K562 (cell line): Measurements from ENCODE around the gene NRIP2. TPM values are rescaled to one million over a fixed set of nuclear protein-coding genes. Genes with fewer than 3 reads are reported as not detected.
A peak's percentile ranks its signal among the peaks of the same experiment; 100 is the strongest.

Source experiments
- BCOR ChIP-seq: fragments of 450-650 bp; IDR thresholded peaks from 2 replicates; pipeline ENCODE4 v1.6.1; 2016
- CBFA2T2 ChIP-seq: fragments of 450-650 bp; conservative IDR thresholded peaks from 2 replicates; pipeline ENCODE4 v1.6.1; 2017; ENCODE audit warnings: mild to moderate bottlenecking
- CBX1 ChIP-seq: sonication (generic); IDR thresholded peaks from 2 replicates; pipeline ENCODE4 v1.6.1; 2016; ENCODE audit warnings: antibody characterized with exemption, low read depth, mild to moderate bottlenecking
- DACH1 ChIP-seq: fragments of 450-650 bp; IDR thresholded peaks from 2 replicates; pipeline ENCODE4 v1.6.1; 2018; ENCODE audit not compliant: partially characterized antibody
- EP400 ChIP-seq: fragments of 450-650 bp; IDR thresholded peaks from 2 replicates; pipeline ENCODE4 v1.6.1; 2017; ENCODE audit warnings: antibody characterized with exemption, mild to moderate bottlenecking, moderate library complexity
- FOSL1 ChIP-seq: fragments of 200-800 bp; sonication (Bioruptor generic); conservative IDR thresholded peaks from 2 replicates; pipeline ENCODE4 v1.6.1; 2016; ENCODE audit warnings: missing genetic modification characterization, missing compliant biosample characterization
- MAFF ChIP-seq: IDR thresholded peaks from 2 replicates; pipeline ENCODE4 v1.6.1; 2012; ENCODE audit warnings: low read length, improper control_type of control experiment
- MTA1 ChIP-seq: fragments of 450-650 bp; IDR thresholded peaks from 2 replicates; pipeline ENCODE4 v1.6.1; 2017; ENCODE audit warnings: borderline replicate concordance
- MYC ChIP-seq, 2 experiments: fragments of 250-450 bp in 1 of 2; sonication (Bioruptor Pico) in 1 of 2; IDR thresholded peaks; 2 replicates each; pipeline versions ENCODE4 v1.5.1 to v1.6.1; 2012 to 2021; ENCODE audit warnings: low read depth in 2 of 2, borderline replicate concordance in 1 of 2, improper control_type of control experiment in 1 of 2, low read length in 1 of 2, mild to moderate bottlenecking in 1 of 2, moderate library complexity in 1 of 2
- PTTG1 ChIP-seq: fragments of 450-650 bp; IDR thresholded peaks from 2 replicates; pipeline ENCODE4 v1.6.1; 2016; ENCODE audit warnings: low read depth, mild to moderate bottlenecking, missing genetic modification characterization, missing compliant biosample characterization
- RUNX1 ChIP-seq: sonication (generic); IDR thresholded peaks from 2 replicates; pipeline ENCODE4 v1.6.1; 2016; ENCODE audit warnings: antibody characterized with exemption, low read depth
- SUPT5H ChIP-seq: fragments of 450-650 bp; IDR thresholded peaks from 2 replicates; pipeline ENCODE4 v1.6.1; 2016
- TBP ChIP-seq: optimal IDR thresholded peaks from 2 replicates; pipeline ENCODE3; 2011; ENCODE audit warnings: low read depth, low read length, improper control_type of control experiment
- TCF7L2 ChIP-seq: fragments of 150-350 bp; IDR thresholded peaks from 2 replicates; pipeline ENCODE4 v1.6.1; 2016; ENCODE audit warnings: low read depth, mild to moderate bottlenecking, low read length, moderate library complexity
- TEAD4 ChIP-seq, 2 experiments: sonication (generic) in 1 of 2; formaldehyde crosslinking in 1 of 2; IDR thresholded peaks; 2 replicates each; pipeline versions ENCODE4 v1.6.1 to v1.8.0; 2012 to 2022; ENCODE audit warnings: borderline replicate concordance in 1 of 2, inconsistent platforms in 1 of 2, low read length in 1 of 2, mild to moderate bottlenecking in 1 of 2, missing genetic modification reagents in 1 of 2
- TOE1 ChIP-seq, 2 experiments: fragments of 450-650 bp in 1 of 2; sonication (generic) in 1 of 2; formaldehyde crosslinking in 1 of 2; IDR thresholded peaks; 2 replicates each; pipeline versions ENCODE4 v1.7.1 to v1.8.0; 2016 to 2022; ENCODE audit warnings: borderline replicate concordance in 2 of 2, mild to moderate bottlenecking in 2 of 2, antibody characterized with exemption in 1 of 2, inconsistent platforms in 1 of 2, low read depth in 1 of 2, missing genetic modification reagents in 1 of 2, moderate library complexity in 1 of 2
- ZC3H11A ChIP-seq: IDR thresholded peaks from 2 replicates; pipeline ENCODE4 v1.6.1; 2012; ENCODE audit warnings: low read depth, low read length, improper control_type of control experiment
- ZFX ChIP-seq: sonication (generic); formaldehyde crosslinking; IDR thresholded peaks from 2 replicates; pipeline ENCODE4 v1.8.0; 2022; ENCODE audit warnings: mild to moderate bottlenecking, missing genetic modification reagents, moderate library complexity
- ZNF354B ChIP-seq: fragments of 250-450 bp; sonication (Bioruptor Pico); IDR thresholded peaks from 2 replicates; pipeline ENCODE4 v1.4.0; 2020
- ZNF436 ChIP-seq: fragments of 250-450, 450-650 bp; sonication (Bioruptor Pico); formaldehyde crosslinking; IDR thresholded peaks from 2 replicates; pipeline ENCODE4 v1.7.0; 2020; ENCODE audit warnings: mild to moderate bottlenecking
- polyA plus RNA-seq, 8 experiments: library from polyadenylated mRNA; depleted of rRNA in 4 of 8; stranded (reverse) in 5 of 8; unstranded in 3 of 8; fragments of >200 nt; fragmentation: Nextera tagmentation in 2 of 8; fragmentation: Illumina TruSeq in 1 of 8; extraction: Ambion mirVana in 2 of 8; extraction: Trizol in 1 of 8; gene quantifications; 2 replicates each; pipeline versions ENCODE4 v1.2.1 to v1.2.3, GENCODE V29; 2011 to 2014; ENCODE audit warnings: inconsistent platforms in 1 of 8, missing spikeins in 1 of 8
- total RNA-seq, 7 experiments: library from RNA; depleted of rRNA in 6 of 7; stranded (reverse); fragments of >200 nt in 6 of 7; fragmentation: Illumina TruSeq in 2 of 7; extraction: Trizol in 2 of 7; gene quantifications; 2 replicates each; pipeline versions ENCODE4 v1.2.1 to v1.2.3, GENCODE V29; 2011 to 2021; ENCODE audit warnings: low replicate concordance in 1 of 7
- TF ChIP-seq, protein P1 (sequence below), 3 experiments: fragments of 200-800 bp in 1 of 3; sonication (Bioruptor generic) in 1 of 3; sonication (generic) in 1 of 3; formaldehyde crosslinking in 1 of 3; IDR thresholded peaks; 2 replicates each; pipeline versions ENCODE4 v1.6.1 to v1.8.0; 2016 to 2022; ENCODE audit warnings: mild to moderate bottlenecking in 2 of 3, missing compliant biosample characterization in 2 of 3, missing genetic modification characterization in 2 of 3, missing genetic modification reagents in 1 of 3
- TF ChIP-seq, protein P2 (sequence below), 3 experiments: fragments of 200-800 bp in 1 of 3; fragments of 250-450 bp in 1 of 3; fragments of 450-650 bp in 1 of 3; sonication (Bioruptor Pico) in 1 of 3; sonication (Bioruptor generic) in 1 of 3; formaldehyde crosslinking in 1 of 3; IDR thresholded peaks; 2 replicates each; pipeline versions ENCODE4 v1.6.1 to v1.8.0; 2016 to 2022; ENCODE audit warnings: mild to moderate bottlenecking in 2 of 3, missing genetic modification characterization in 2 of 3, missing compliant biosample characterization in 1 of 3, moderate library complexity in 1 of 3

Gene NRIP2
- total and polyA plus RNA-seq, 9 of the 15 experiments (the other 6 are each of a cell fraction or from before 2014, with no cell fraction given) = 0.07 to 0.10 TPM; not detected in 7

DNA sequence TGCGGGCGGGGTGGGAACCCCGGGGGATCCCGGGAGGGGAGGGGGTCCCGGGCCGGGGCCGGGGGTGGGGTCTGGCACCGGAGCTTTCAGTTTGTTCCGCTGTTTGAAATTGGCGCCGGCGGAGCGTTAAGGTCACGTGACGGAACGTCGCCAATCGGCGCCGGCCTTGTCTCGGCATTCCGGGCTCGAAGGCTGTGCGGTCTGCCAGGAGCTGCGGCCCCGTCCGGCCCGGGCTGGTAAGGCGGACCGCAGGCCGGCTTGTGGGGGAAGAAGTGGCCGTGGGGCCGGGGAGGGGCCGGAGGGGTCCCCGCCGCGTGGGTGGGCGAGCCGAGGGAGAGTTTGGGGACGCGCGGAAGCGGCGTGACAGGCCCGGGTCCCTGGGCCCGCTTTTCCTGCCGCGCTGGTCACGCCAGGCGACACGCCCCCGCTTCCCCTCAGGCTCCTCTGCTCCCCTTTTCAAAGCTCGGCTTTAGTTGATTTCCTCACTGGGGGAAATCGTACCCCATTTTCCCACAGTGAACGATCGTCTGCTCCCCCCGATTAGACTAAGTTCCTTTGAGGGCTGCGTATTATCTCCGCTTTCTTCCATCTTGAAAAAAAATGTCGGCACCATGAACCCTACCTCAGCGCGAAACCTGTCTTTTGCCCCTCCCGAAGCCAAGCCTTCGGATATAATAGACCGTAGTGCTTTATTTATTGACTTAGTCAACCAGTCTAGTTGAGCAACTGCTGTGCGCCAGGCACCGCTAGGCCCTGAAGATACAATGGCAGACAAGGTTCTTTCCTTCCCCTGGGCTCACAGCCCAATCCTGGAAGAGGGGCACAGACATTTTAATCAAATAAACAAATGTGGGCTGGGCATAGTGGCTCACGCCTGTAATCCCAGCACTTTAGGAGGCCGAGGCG is 42.5 kb upstream of the NRIP2 start, which contains the start of the genes FOXM1 and RHNO1 (continued):
- no peak for TF ChIP-seq PTTG1 (tag)
- TF ChIP-seq SUPT5H = peak; percentile 71
- TF ChIP-seq, protein P1, sequence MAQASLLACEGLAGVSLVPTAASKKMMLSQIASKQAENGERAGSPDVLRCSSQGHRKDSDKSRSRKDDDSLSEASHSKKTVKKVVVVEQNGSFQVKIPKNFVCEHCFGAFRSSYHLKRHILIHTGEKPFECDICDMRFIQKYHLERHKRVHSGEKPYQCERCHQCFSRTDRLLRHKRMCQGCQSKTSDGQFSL (CRISPR knock-in tag; IDR thresholded peaks at IDR 0.05) = no peak
- TF ChIP-seq, protein P1 (tag; IDR thresholded peaks at IDR 0.05) = no peak
- TF ChIP-seq ZFX = peak; percentile 91
- TF ChIP-seq CBX1 = no peak
- TF ChIP-seq MTA1 = no peak
- 0 out of 2 replicates have a peak, but pooled peaks have one; percentile 45 for TF ChIP-seq MYC (IDR thresholded peaks at IDR 0.05; ENCODE audit: low read depth, low read length)
- TF ChIP-seq MYC (CRISPR knock-in tag; IDR thresholded peaks at IDR 0.05; ENCODE audit: borderline replicate concordance, low read depth) = no peak
- no peak for TF ChIP-seq ZNF354B
- TF ChIP-seq ZC3H11A = no peak
- peak; percentile 76; the same call in 1 of the 2 replicates for TF ChIP-seq EP400
- no peak for TF ChIP-seq ZNF436
- peak; percentile 97 for TF ChIP-seq TOE1 (IDR thresholded peaks at IDR 0.05; ENCODE audit: borderline replicate concordance)
- no peak for TF ChIP-seq TOE1 (CRISPR knock-in tag; IDR thresholded peaks at IDR 0.05; ENCODE audit: borderline replicate concordance, low read depth)
- TF ChIP-seq MAFF = no peak
- TF ChIP-seq, protein P2, sequence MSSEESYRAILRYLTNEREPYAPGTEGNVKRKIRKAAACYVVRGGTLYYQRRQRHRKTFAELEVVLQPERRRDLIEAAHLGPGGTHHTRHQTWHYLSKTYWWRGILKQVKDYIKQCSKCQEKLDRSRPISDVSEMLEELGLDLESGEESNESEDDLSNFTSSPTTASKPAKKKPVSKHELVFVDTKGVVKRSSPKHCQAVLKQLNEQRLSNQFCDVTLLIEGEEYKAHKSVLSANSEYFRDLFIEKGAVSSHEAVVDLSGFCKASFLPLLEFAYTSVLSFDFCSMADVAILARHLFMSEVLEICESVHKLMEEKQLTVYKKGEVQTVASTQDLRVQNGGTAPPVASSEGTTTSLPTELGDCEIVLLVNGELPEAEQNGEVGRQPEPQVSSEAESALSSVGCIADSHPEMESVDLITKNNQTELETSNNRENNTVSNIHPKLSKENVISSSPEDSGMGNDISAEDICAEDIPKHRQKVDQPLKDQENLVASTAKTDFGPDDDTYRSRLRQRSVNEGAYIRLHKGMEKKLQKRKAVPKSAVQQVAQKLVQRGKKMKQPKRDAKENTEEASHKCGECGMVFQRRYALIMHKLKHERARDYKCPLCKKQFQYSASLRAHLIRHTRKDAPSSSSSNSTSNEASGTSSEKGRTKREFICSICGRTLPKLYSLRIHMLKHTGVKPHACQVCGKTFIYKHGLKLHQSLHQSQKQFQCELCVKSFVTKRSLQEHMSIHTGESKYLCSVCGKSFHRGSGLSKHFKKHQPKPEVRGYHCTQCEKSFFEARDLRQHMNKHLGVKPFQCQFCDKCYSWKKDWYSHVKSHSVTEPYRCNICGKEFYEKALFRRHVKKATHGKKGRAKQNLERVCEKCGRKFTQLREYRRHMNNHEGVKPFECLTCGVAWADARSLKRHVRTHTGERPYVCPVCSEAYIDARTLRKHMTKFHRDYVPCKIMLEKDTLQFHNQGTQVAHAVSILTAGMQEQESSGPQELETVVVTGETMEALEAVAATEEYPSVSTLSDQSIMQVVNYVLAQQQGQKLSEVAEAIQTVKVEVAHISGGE (CRISPR knock-in tag; IDR thresholded peaks at IDR 0.05) = peak in 1 of 3 experiments; percentile 35; a peak in 1 of 6 replicates
- TF ChIP-seq TEAD4 (IDR thresholded peaks at IDR 0.05; ENCODE audit: low read length) = peak; percentile 40; the same call in 1 of the 2 replicates
- no peak for TF ChIP-seq TEAD4 (CRISPR knock-in tag; IDR thresholded peaks at IDR 0.05; ENCODE audit: borderline replicate concordance)
- no peak for TF ChIP-seq BCOR
- TF ChIP-seq TBP = peak; percentile 53
- TF ChIP-seq DACH1 = no peak
- no peak for TF ChIP-seq FOSL1
- no peak for TF ChIP-seq RUNX1
- TF ChIP-seq TCF7L2 = no peak
- TF ChIP-seq CBFA2T2 = peak; percentile 83
